Lung microvascular endothelial cell (primary cell): ENCODE measurements around the gene MPDZ. TPM values are rescaled to one million over a fixed set of nuclear protein-coding genes. Genes with fewer than 3 reads are reported as not detected.
"Not testable (repeated sequence)": the region's sequence is repeated elsewhere in the genome, so short reads cannot be mapped to it uniquely, and the experiment has no call there.

Experiments used
- DNase-seq, 2 donors: peaks; one replicate each; pipeline versions ENCODE4 v3.0.0 to v3.0.0-alpha.2; 2010; ENCODE audit warnings: low read depth in 2 of 2
- total RNA-seq: library from RNA; depleted of rRNA; stranded (reverse); fragments of >200 nt; gene quantifications from 2 replicates; pipeline ENCODE4 v1.2.1, GENCODE V29; 2014

MPDZ gene
- total RNA-seq, 1 donor from 2014 or later: 112 TPM

- DNase-seq: peak; percentile 67 to 88
Measured at GRCh38 chr9:13266167-13266566, 13.3 kb downstream of the MPDZ start.

DNA sequence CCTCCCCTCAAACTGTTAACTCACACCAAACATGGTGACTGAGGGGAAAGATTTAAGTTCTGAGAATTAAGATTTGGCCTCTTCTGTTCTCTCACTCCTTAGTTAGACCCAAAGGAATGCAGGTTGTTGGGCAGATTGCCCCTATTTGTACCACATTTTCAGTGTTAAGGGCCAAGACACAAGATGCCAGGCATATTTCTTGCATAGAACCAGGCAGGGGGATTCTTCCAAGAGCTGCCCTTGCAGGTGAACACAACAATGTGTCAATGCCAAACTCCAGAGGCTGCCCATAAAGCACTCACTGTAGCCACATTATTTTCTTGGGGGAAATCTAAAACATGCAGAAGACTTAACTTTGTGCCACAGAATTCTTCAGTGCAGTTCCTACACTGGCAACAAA lies 14.7 kb downstream of the MPDZ start:
- DNase-seq: no peak

DNA sequence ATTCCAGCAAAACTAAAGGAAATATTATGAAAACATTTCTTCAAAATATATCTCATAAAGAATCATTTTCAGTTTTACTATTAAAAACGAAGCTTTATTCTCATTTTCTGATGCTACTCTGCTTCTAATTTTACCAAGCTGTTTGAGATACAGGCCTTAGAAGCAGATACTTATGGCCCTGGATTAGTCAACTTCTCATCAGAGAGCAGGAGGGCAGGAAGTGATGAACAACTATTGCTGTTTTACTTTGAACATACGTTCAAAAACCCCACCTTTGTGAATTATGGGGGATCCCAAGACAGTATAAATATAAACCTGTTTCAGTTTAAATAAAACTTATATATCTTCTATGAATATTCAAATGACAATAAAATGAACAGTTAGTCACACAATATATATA lies 16.0 kb downstream of the MPDZ start:
- DNase-seq: peak in 1 of 2 donors; percentile 58

- DNase-seq: no peak
Measured at GRCh38 chr9:13252852-13253251, 26.6 kb downstream of the MPDZ start.

GRCh38 chr9:13244181-13244580 lies 35.3 kb downstream of the MPDZ start:
- DNase-seq: peak in 1 of 2 donors; percentile 17

GRCh38 chr9:13241283-13241682 lies 38.2 kb downstream of the MPDZ start:
- no peak for DNase-seq

GRCh38 chr9:13239660-13240059 lies 39.8 kb downstream of the MPDZ start:
- DNase-seq: no peak

- no peak for DNase-seq
Measured at GRCh38 chr9:13239208-13239607, 40.3 kb downstream of the MPDZ start.

DNA sequence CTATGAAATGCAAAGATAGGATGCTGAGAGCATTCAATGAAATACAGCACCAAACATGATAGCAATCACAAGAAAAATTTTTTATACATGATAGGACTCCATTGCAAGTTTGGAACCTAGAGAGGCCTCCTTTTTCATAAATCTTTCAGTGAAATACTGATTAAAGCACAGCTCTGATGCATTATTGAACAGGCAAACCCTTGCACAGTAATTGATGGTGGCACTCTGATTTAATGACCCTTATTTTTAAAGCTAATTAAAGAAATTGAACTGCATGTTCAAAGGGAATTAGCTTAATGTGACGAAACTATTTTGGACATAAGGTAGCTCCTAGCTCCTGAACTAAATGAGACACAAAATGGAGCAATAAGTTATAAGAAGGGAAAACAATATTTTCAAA lies 44.6 kb downstream of the MPDZ start:
- no peak for DNase-seq

DNA sequence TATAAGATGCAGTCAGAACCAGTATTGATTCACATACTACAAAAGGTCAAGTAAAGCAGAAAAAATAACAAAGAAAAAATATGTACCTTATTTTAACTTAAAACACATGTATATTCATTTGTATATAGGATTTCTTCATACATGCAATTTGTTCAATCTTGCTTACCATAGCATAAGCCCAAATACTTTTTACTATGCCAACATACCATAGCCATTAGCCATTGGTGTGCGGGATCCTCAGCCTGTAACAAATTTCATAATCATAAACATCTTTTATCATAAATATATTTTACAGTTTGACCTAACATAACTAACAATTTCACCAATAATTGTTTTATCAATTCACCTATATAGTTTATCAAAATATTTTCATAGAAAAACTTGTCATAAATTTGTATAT lies 51.1 kb downstream of the MPDZ start:
- no peak for DNase-seq

GRCh38 chr9:13224366-13224765 lies 55.1 kb downstream of the MPDZ start:
- DNase-seq: no peak

- not testable (repeated sequence) for DNase-seq
Measured at GRCh38 chr9:13222733-13223132, 56.8 kb downstream of the MPDZ start.

GRCh38 chr9:13221741-13222140 lies 57.8 kb downstream of the MPDZ start:
- DNase-seq: no peak

DNA sequence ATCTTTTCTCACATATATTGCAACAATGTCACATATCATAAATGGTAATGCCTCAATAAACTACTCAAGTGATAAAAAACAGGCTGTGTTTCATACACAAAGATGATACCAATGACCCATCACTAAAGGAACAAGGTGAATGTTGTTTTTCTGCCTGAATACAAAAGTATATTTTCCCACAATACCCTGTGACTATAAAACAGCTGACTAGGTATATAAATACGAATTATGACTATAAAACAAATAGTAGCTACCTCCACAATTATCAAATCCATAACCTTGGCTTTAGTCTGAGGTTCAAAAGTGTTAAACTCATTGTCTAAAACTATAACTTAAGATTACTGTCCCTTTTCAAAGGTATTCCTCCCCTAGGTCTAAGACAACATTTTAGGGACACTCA lies 58.7 kb downstream of the MPDZ start:
- no peak for DNase-seq

DNA sequence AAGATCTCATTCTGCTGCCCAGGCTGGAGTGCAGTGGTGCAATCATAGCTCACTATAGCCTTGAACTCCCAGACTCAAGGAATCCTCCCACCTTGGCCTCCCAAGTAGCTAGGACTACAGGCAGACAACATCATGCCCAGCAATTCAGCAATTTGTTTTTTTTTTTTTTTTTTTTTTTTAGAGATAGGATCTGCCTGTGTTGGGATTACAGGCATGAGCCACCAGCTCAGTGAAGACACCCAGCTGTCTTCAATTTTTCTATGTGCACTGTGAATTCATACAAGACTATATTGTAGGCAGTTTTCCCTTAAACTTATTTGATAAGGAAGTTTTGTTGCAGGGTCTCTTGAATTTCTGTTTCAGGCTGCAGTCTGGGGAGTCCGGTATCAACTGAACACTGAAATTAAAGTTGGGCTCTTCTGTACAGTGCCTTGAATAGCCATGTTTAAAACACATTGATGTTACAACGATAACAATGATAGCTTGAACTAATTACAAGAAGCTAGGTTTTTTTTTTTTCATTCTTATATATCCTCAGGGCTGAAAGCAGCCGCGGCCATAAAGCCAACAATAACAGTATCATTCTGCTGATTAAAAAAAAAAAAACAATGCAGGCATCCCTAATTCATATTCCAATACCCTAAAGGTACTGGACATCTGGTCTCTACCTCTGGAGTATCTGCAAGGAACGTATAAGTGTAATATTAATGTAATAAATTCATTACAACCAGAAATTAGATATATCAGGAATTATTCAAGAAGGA lies 63.5 kb downstream of the MPDZ start:
- no peak for DNase-seq

DNA sequence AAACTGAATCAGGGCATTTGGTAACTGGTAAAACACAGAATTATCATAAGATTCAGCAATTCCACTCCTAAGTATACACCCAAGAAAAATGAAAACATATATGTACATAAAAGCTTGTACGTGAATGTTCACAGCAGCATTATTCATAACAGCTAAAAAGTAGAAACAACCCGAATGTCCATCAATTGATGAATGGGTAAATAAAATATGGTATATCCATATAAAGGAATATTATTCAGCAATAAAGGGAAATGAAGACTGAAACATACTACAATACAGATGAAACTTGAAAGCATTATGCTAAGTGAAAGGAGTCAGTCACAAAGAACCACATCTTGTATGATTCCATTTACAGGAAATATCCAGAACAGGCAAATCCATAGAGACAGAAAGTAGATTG lies 65.5 kb downstream of the MPDZ start:
- DNase-seq: no peak

GRCh38 chr9:13213337-13213736 lies 66.2 kb downstream of the MPDZ start:
- DNase-seq: peak; percentile 43 to 52

- DNase-seq: peak; percentile 17 to 22
Measured at GRCh38 chr9:13210306-13210705, 69.2 kb downstream of the MPDZ start.

- DNase-seq: peak; percentile 82 to 84
Measured at GRCh38 chr9:13209498-13209897, 70.0 kb downstream of the MPDZ start.

- DNase-seq: no peak
Measured at GRCh38 chr9:13205824-13206223, 73.7 kb downstream of the MPDZ start.

DNA sequence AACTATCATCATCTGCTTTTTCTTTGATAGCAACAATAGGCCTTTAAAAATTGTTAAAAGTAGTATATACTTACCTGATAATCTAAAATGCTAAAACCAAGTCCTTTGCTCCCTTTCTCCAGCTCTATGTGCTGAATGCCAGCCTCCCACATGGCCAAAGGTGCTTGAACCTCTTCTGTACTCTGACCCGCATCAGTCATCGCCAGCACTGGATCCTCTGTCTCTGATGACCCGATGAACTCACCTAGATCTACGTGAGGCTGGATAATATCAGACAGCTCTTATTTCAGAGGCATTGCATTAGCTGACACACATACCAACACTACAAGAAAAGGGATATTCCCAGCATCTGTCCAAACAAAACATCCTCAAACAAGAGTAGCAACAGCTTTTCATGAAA lies 89.5 kb downstream of the MPDZ start:
- DNase-seq: no peak

- DNase-seq: no peak
Measured at GRCh38 chr9:13189362-13189761, 90.1 kb downstream of the MPDZ start.

DNA sequence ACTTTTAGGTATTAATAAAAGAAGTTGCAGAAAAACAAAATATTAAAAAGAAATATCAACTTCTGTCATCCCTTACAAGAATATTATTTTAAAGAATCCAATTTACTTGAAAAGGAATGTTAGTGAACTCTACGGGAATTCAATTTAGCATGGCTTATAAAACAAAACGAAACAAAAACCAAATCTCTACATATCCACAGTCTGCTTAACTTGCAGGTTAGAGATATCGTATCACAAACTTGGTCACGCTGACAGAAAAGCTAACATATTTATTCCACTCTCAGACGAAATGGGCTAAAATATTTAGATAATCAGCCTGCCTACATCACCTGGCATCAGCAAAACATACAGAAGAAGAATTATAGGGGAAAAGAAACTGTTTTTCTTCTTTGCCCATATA lies 92.7 kb downstream of the MPDZ start:
- DNase-seq: no peak

DNA sequence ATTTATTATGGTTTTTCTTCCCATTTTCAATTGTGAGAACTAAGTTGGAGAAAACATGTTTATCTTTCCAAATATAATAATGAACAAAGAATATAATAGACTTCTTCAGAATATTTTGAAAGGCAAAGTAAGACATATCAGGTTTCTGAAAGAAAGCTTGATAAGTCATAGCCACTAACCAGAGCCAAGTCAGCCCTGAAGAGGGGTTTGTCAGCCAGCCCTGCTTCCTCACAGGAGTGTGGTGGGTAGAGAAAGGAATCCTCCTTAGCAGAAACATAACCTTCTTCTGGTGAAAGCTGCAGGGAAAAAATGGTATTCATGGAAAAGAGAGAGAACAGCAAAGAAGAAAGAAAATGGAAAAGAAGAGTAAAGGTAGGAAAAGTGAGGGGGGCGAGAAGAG lies 93.4 kb downstream of the MPDZ start:
- DNase-seq: no peak
